Body of pancreas (tissue), 4 donors: Measurements from ENCODE around the gene PRKACA. TPM values are rescaled to one million over a fixed set of nuclear protein-coding genes. Genes with fewer than 3 reads are reported as not detected.

Experiments
- ATAC-seq: fragments of 150-250 bp; one replicate; pipeline ENCODE4 v1.9.1; 2016
- DNase-seq, 4 donors: peaks; one replicate each; pipeline ENCODE4 v3.0.0-alpha.2; 2019
- H3K27ac ChIP-seq, 4 donors: fragments of 200-600 bp; sonication (generic); 1 replicate in 3 of 4; 2 replicates in 1 of 4; pipeline versions ENCODE4 v1.5.1 to v1.6.1; 2016 to 2019; ENCODE audit warnings: mild to moderate bottlenecking in 1 of 4, mixed read lengths in 1 of 4, moderate library complexity in 1 of 4
- H3K27me3 ChIP-seq, 2 donors: fragments of 200-600 bp; sonication (generic); one replicate each; pipeline ENCODE4 v1.6.0; 2016; ENCODE audit warnings: mild to moderate bottlenecking in 1 of 2
- H3K36me3 ChIP-seq, 2 donors: fragments of 200-600 bp; sonication (generic); replicated peaks in 1 of 2; 2 replicates each; pipeline ENCODE4 v1.5.1; 2016; ENCODE audit warnings: low read depth in 2 of 2; ENCODE audit not compliant: insufficient read depth in 1 of 2
- H3K4me1 ChIP-seq: fragments of 200-600 bp; sonication (generic); one replicate; pipeline ENCODE4 v1.6.0; 2016
- H3K4me3 ChIP-seq, 2 donors: fragments of 200-600 bp; sonication (generic); 1 replicate in 1 of 2; 2 replicates in 1 of 2; pipeline ENCODE4 v1.5.1; 2016 to 2019
- H3K9me3 ChIP-seq, 3 donors: fragments of 200-600 bp; sonication (generic); 1 replicate in 2 of 3; 2 replicates in 1 of 3; pipeline ENCODE4 v1.5.1; 2016
- POLR2A ChIP-seq, 3 donors: fragments of 450-650 bp; IDR thresholded peaks; one replicate each; pipeline ENCODE4 v1.6.1; 2016; ENCODE audit warnings: antibody characterized with exemption in 3 of 3, mild to moderate bottlenecking in 2 of 3
- WGBS, 2 donors: methylation state at CpG; one replicate each; pipeline ENCODE4 v1.1.5; 2017; 5-methylcytosine and 5-hydroxymethylcytosine counted together
- intact Hi-C: fragments of 100-400 bp; cut with DNase I; formaldehyde crosslinking; loops from one replicate; pipeline ENCODE4 v1.15.1; 2023
- total RNA-seq, 2 donors: library from RNA; depleted of rRNA; stranded (reverse); fragments of >200 nt; gene quantifications; one replicate each; pipeline ENCODE4 v1.1.0, GENCODE V29; 2016
- TF ChIP-seq, protein P1 (sequence below), 7 experiments: fragments of 450-650 bp in 4 of 7; fragments of 200-600 bp in 3 of 7; sonication (generic) in 3 of 7; IDR thresholded peaks; one replicate each; pipeline ENCODE4 v1.5.1; 2016 to 2019; ENCODE audit warnings: antibody characterized with exemption in 7 of 7

PRKACA gene
- total RNA-seq, 2 donors from 2014 or later = 15.5 to 22.6 TPM

DNA sequence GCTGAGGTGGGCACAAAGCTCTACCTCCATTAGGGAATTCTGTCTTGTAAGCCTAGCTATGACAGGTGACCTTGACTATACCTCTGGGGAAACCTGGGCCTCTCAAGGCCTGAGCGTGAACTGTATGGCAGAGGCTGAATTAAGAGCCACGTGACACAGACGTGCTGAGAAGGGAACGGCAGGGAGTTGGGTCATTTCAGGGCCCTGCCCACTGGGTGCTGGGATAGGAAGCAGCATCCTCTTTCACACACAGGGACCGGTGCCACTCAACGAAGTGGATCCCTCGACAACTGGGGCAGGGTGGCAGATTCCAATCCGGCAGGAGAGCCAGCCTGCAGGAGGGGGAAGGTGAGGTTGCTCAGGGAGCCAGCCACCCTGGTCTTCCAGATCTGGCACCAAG is 9.6 kb upstream of the PRKACA start:
- Histone ChIP-seq H3K4me3 (no peak overlapping the region), H3K27ac (no peak overlapping the region), H3K4me1 (peaks cover 9% of the 10 kb centered on the region), H3K27me3 (no peaks in the 10 kb centered on the region), H3K9me3 (no peaks in the 10 kb centered on the region), H3K36me3 (no peaks in the 10 kb centered on the region)
- WGBS, 2 donors = 59 to 69% methylated on average over 7 to 8 of the region's 8 CpGs
- TF ChIP-seq, protein P1, sequence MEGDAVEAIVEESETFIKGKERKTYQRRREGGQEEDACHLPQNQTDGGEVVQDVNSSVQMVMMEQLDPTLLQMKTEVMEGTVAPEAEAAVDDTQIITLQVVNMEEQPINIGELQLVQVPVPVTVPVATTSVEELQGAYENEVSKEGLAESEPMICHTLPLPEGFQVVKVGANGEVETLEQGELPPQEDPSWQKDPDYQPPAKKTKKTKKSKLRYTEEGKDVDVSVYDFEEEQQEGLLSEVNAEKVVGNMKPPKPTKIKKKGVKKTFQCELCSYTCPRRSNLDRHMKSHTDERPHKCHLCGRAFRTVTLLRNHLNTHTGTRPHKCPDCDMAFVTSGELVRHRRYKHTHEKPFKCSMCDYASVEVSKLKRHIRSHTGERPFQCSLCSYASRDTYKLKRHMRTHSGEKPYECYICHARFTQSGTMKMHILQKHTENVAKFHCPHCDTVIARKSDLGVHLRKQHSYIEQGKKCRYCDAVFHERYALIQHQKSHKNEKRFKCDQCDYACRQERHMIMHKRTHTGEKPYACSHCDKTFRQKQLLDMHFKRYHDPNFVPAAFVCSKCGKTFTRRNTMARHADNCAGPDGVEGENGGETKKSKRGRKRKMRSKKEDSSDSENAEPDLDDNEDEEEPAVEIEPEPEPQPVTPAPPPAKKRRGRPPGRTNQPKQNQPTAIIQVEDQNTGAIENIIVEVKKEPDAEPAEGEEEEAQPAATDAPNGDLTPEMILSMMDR (IDR thresholded peaks at IDR 0.05) = no peak
- no peak for TF ChIP-seq POLR2A (IDR thresholded peaks at IDR 0.05)
- intact Hi-C loops = no loop called here
- ATAC-seq (no peak), DNase-seq (peak in 1 of 4 donors; percentile 53)

DNA sequence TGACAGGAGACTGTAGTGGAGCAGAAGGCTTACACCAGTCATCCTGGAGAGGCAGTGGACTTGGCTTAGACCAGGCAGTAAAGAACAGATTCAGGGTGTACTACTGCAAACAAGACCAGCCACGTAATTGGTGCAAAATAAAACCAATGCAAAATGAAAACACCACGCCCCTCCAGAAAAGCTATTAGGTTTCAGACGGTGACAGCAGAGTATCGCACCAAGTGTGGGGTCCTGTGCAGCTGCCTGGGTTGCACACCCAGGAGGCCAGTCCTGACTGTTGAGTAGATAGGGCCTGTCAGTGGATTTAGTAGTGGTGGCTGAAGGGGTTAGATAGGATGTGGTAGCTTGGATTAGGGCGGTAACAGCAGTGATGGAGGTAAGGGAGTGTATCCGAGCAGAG is 5.4 kb upstream of the PRKACA start:
- no peaks in the 10 kb centered on the region for H3K36me3 ChIP-seq
- no peak for TF ChIP-seq POLR2A (IDR thresholded peaks at IDR 0.05)
- TF ChIP-seq, protein P1 (IDR thresholded peaks at IDR 0.05) = no peak
- intact Hi-C loops = no loop called here
- WGBS, 2 donors = 87 to 94% methylated on average over 6 of the region's 6 CpGs
- peaks cover 21% of the 10 kb centered on the region for H3K4me1 ChIP-seq
- no peak for DNase-seq
- no peaks in the 10 kb centered on the region for H3K9me3 ChIP-seq
- H3K4me3 ChIP-seq = no peak overlapping the region
- H3K27me3 ChIP-seq = no peaks in the 10 kb centered on the region
- ATAC-seq = no peak
- no peak overlapping the region for H3K27ac ChIP-seq

DNA sequence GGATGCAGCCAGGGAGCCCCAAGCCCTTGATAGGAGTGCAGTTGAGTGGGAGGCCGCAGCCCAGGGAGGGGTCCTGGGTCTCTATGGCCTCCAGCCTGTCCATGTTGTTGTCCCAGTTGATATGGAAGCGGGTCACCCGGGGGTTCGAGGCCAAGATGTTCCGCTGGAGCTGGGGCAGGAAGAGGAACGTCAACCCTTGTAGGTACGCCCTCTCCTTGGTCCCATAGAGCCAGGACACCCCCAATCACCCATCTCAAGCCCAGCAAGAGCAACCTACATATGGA is 2.9 kb upstream of the PRKACA start:
- TF ChIP-seq POLR2A (IDR thresholded peaks at IDR 0.05) = no peak
- TF ChIP-seq, protein P1 (IDR thresholded peaks at IDR 0.05) = no peak
- intact Hi-C loops = no loop called here
- ATAC-seq = no peak
- 90 to 96% methylated on average over 5 to 7 of the region's 7 CpGs for WGBS, 2 donors
- peak overlapping the region in 1 of 4 donors; percentile 96 for H3K27ac ChIP-seq
- no peaks in the 10 kb centered on the region for H3K27me3 ChIP-seq
- no peak for DNase-seq
- no peaks in the 10 kb centered on the region for H3K9me3 ChIP-seq
- peaks cover 31% of the 10 kb centered on the region for H3K4me1 ChIP-seq
- H3K36me3 ChIP-seq = no peaks in the 10 kb centered on the region
- no peak overlapping the region for H3K4me3 ChIP-seq

DNA sequence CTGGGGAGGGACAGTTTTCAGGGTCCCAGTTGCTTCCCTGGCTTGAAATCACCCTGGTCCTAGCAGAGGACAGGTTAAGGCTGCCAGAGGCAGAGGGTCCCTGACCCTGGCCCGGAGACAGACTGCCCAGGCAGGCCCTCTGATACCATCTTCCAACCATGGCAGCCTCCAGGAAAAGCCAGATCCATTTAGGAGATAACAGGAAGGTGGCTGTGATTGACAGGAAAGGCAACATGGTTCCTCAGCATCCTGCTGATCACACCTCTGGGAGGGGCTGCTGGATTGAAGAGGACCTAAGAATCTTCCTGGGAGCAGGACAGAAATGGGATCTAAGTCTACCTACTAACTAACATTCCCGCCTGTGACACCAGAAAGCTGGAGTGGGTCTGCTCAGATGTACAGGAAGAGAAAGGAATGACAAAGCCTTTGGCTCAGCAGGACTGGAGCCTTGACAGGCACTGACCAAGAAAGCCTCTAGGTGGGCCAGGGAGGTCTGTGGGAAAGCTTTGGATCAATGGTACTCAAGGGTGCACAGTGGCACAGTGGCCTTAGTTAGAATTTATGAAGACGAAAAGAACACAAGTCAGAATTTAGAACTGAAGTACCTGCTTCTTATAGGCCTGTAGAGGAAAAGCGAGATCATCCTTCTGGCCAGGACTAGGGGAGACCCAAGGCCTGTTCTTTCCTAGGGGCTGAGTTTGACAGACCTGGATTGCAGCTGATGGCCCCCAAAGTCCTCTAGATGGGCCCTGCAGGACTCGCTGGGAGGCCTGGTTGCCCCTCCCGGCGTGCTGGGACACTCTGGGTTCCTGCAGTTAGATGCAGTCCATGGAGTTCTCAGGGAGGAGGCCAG is 2.3 kb upstream of the PRKACA start:
- no peak for ATAC-seq
- intact Hi-C loops = no loop called here
- Histone ChIP-seq H3K4me3 (no peak overlapping the region), H3K9me3 (no peaks in the 10 kb centered on the region), H3K27me3 (no peaks in the 10 kb centered on the region), H3K4me1 (peaks cover 34% of the 10 kb centered on the region), H3K36me3 (no peaks in the 10 kb centered on the region), H3K27ac (peak overlapping the region in 3 of 4 donors; percentile 96 to 99 (median 96))
- TF ChIP-seq, protein P1 (IDR thresholded peaks at IDR 0.05) = no peak
- no peak for DNase-seq
- WGBS, 2 donors = 83 to 90% methylated on average over 6 of the region's 7 CpGs

DNA sequence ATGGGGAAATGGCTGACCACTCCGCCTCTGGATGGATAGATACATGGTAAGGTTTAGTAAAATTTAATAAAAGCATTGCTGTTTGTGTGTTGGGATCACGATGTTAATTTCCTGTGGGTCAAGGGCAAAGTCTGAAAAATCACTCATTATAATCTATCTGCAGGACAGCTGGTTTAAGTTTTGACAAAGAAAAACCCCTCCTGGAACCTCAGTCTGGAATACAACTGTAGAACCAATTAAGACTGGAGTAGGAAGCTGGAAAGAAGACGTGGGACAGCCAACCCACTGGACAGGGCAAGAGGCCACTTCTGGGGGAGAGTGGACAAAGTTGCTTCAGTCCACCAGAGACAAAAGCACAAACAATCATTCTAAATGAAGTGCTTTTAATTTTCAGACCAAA is 1.6 kb upstream of the PRKACA start:
- WGBS, 2 donors = 21% methylated on average over 3 of the region's 3 CpGs
- TF ChIP-seq, protein P1 (IDR thresholded peaks at IDR 0.05) = no peak
- no peak for TF ChIP-seq POLR2A (IDR thresholded peaks at IDR 0.05)
- Histone ChIP-seq H3K36me3 (no peaks in the 10 kb centered on the region), H3K4me3 (no peak overlapping the region), H3K9me3 (no peaks in the 10 kb centered on the region), H3K27ac (peak overlapping the region; percentile 91 to 99 (median 96)), H3K4me1 (peaks cover 41% of the 10 kb centered on the region), H3K27me3 (no peaks in the 10 kb centered on the region)
- intact Hi-C loops = no loop called here
- ATAC-seq = no peak
- no peak for DNase-seq
